HG02623 (cell line): ENCODE measurements around the gene GGT1.
"Not testable (repeated sequence)": the region's sequence is repeated elsewhere in the genome, so short reads cannot be mapped to it uniquely, and the experiment has no call there.

Source experiments
- ATAC-seq: cut with Tn5 transposase; IDR thresholded peaks from one replicate; pipeline ENCODE4 v1.9.1; 2021; ENCODE audit warnings: moderate library complexity; ENCODE audit not compliant: unreplicated experiment

The GGT1 gene

GRCh38 chr22:24595863-24596262 is 7.1 kb upstream of the GGT1 start:
- ATAC-seq = no peak

- ATAC-seq = not testable (repeated sequence)
Measured at GRCh38 chr22:24597076-24597475, 5.9 kb upstream of the GGT1 start.

GRCh38 chr22:24599514-24599913 is 3.5 kb upstream of the GGT1 start:
- no peak for ATAC-seq

GRCh38 chr22:24599958-24600715 is 2.9 kb upstream of the GGT1 start:
- ATAC-seq = not testable (repeated sequence)

GRCh38 chr22:24601217-24602104 is 1.5 kb upstream of the GGT1 start:
- ATAC-seq = no peak

- ATAC-seq = not testable (repeated sequence)
Measured at GRCh38 chr22:24602105-24602749, 766 bp upstream of the GGT1 start.

GRCh38 chr22:24603770-24604629 is 1.0 kb downstream of the GGT1 start:
- not testable (repeated sequence) for ATAC-seq

- not testable (repeated sequence) for ATAC-seq
Measured at GRCh38 chr22:24606340-24606739, 3.3 kb downstream of the GGT1 start.

- not testable (repeated sequence) for ATAC-seq
Measured at GRCh38 chr22:24607429-24607983, 4.5 kb downstream of the GGT1 start.

- not testable (repeated sequence) for ATAC-seq
Measured at GRCh38 chr22:24608327-24608726, 5.3 kb downstream of the GGT1 start.

- not testable (repeated sequence) for ATAC-seq
Measured at GRCh38 chr22:24609888-24610287, 6.9 kb downstream of the GGT1 start.

- ATAC-seq = not testable (repeated sequence)
Measured at GRCh38 chr22:24614794-24615193, 11.8 kb downstream of the GGT1 start.

GRCh38 chr22:24621244-24621643 is 18.3 kb downstream of the GGT1 start:
- ATAC-seq = not testable (repeated sequence)

GRCh38 chr22:24622596-24622995 is 19.6 kb downstream of the GGT1 start:
- not testable (repeated sequence) for ATAC-seq

GRCh38 chr22:24627911-24628310 is 24.9 kb downstream of the GGT1 start:
- not testable (repeated sequence) for ATAC-seq

- not testable (repeated sequence) for ATAC-seq
Measured at GRCh38 chr22:24629069-24629468, 26.1 kb downstream of the GGT1 start.

- ATAC-seq = not testable (repeated sequence)
Measured at GRCh38 chr22:24630812-24631427, 27.9 kb downstream of the GGT1 start.

- not testable (repeated sequence) for ATAC-seq
Measured at GRCh38 chr22:24631430-24632122, 28.6 kb downstream of the GGT1 start.

- not testable (repeated sequence) for ATAC-seq
Measured at GRCh38 chr22:24632642-24633041, 29.6 kb downstream of the GGT1 start.
